CD4-positive, alpha-beta memory T cell (primary cell): ENCODE measurements around the gene CDKAL1. TPM values are rescaled to one million over a fixed set of nuclear protein-coding genes. Genes with fewer than 3 reads are reported as not detected.
A peak's percentile ranks its signal among the peaks of the same experiment; 100 is the strongest.
"Not testable (repeated sequence)": the region's sequence is repeated elsewhere in the genome, so short reads cannot be mapped to it uniquely, and the experiment has no call there.

Experiments
- CTCF ChIA-PET: fragments of 350-600 bp; sonication (Branson Sonifier 250); formaldehyde crosslinking; loops from one replicate; lab custom pipeline; 2021; ENCODE audit warnings: inconsistent platforms; ENCODE audit not compliant: partially characterized antibody; lab: Charles Lee
- POLR2A ChIA-PET: fragments of 350-600 bp; sonication (Branson Sonifier 250); formaldehyde crosslinking; loops from one replicate; lab custom pipeline; 2021; ENCODE audit not compliant: partially characterized antibody; lab: Charles Lee
- DNase-seq, 5 donors: peaks; one replicate each; pipeline versions ENCODE4 v3.0.0 to v3.0.0-alpha.2; 2020 to 2022; ENCODE audit warnings: mixed read lengths in 1 of 5
- H3K27ac ChIP-seq: one replicate; pipeline ENCODE4 v1.7.0; 2013; ENCODE audit warnings: low read depth, low read length
- H3K27me3 ChIP-seq: 2 replicates; pipeline ENCODE4 v1.7.0; 2013; ENCODE audit warnings: mild to moderate bottlenecking, low read length, moderate library complexity; ENCODE audit not compliant: insufficient read depth
- H3K36me3 ChIP-seq: 2 replicates; pipeline ENCODE4 v1.7.0; 2013; ENCODE audit warnings: mild to moderate bottlenecking, low read length, moderate library complexity; ENCODE audit not compliant: insufficient read depth
- H3K4me1 ChIP-seq: 2 replicates; pipeline ENCODE4 v1.7.0; 2013; ENCODE audit warnings: mild to moderate bottlenecking, low read length, moderate library complexity; ENCODE audit not compliant: insufficient read depth
- H3K4me3 ChIP-seq, 2 donors: one replicate each; pipeline ENCODE4 v1.7.0; 2013; ENCODE audit warnings: low read length in 2 of 2, mild to moderate bottlenecking in 1 of 2
- H3K9me3 ChIP-seq, 2 donors: one replicate each; pipeline ENCODE4 v1.7.0; 2013; ENCODE audit warnings: low read length in 2 of 2, control low read depth in 1 of 2; ENCODE audit not compliant: control insufficient read depth in 1 of 2
- H3K27ac Mint-ChIP-seq, 7 donors: one replicate each; pipeline ENCODE4 v1.8.0; 2020 to 2021; ENCODE audit warnings: mixed read lengths in 7 of 7, mild to moderate bottlenecking in 6 of 7, inconsistent platforms in 3 of 7, moderate library complexity in 3 of 7
- H3K27me3 Mint-ChIP-seq, 2 donors: one replicate each; pipeline ENCODE4 v1.8.0; 2020 to 2021; ENCODE audit warnings: mixed read lengths in 2 of 2
- H3K36me3 Mint-ChIP-seq, 2 donors: one replicate each; pipeline ENCODE4 v1.8.0; 2020 to 2021; ENCODE audit warnings: mixed read lengths in 2 of 2, inconsistent platforms in 1 of 2, mild to moderate bottlenecking in 1 of 2
- H3K4me1 Mint-ChIP-seq, 4 donors: one replicate each; pipeline ENCODE4 v1.8.0; 2020 to 2021; ENCODE audit warnings: mixed read lengths in 4 of 4, mild to moderate bottlenecking in 1 of 4
- H3K4me3 Mint-ChIP-seq, 8 donors: one replicate each; pipeline ENCODE4 v1.8.0; 2020 to 2021; ENCODE audit warnings: mixed read lengths in 8 of 8, mild to moderate bottlenecking in 7 of 8, moderate library complexity in 6 of 8, inconsistent platforms in 3 of 8
- H3K9me3 Mint-ChIP-seq, 8 donors: one replicate each; pipeline ENCODE4 v1.8.0; 2020 to 2021; ENCODE audit warnings: mixed read lengths in 8 of 8, mild to moderate bottlenecking in 5 of 8, inconsistent platforms in 3 of 8, moderate library complexity in 1 of 8
- intact Hi-C: fragments of 100-400 bp; cut with micrococcal nuclease; formaldehyde crosslinking; loops from one replicate; pipeline ENCODE4 v1.15.1; 2023
- polyA plus RNA-seq, 2 donors: library from polyadenylated mRNA; unstranded; fragments of 300-500 nt; fragmentation: Illumina TruSeq; gene quantifications; one replicate each; pipeline ENCODE4 v1.2.3, GENCODE V29; 2021
- total RNA-seq, 2 experiments: library from RNA; stranded (reverse); gene quantifications; one replicate each; pipeline ENCODE4 v1.2.3, GENCODE V29; 2021

Gene CDKAL1
- total and polyA plus RNA-seq, 4 experiments from 2014 or later = 22.3 to 41.8 (median 26.8) TPM

DNA sequence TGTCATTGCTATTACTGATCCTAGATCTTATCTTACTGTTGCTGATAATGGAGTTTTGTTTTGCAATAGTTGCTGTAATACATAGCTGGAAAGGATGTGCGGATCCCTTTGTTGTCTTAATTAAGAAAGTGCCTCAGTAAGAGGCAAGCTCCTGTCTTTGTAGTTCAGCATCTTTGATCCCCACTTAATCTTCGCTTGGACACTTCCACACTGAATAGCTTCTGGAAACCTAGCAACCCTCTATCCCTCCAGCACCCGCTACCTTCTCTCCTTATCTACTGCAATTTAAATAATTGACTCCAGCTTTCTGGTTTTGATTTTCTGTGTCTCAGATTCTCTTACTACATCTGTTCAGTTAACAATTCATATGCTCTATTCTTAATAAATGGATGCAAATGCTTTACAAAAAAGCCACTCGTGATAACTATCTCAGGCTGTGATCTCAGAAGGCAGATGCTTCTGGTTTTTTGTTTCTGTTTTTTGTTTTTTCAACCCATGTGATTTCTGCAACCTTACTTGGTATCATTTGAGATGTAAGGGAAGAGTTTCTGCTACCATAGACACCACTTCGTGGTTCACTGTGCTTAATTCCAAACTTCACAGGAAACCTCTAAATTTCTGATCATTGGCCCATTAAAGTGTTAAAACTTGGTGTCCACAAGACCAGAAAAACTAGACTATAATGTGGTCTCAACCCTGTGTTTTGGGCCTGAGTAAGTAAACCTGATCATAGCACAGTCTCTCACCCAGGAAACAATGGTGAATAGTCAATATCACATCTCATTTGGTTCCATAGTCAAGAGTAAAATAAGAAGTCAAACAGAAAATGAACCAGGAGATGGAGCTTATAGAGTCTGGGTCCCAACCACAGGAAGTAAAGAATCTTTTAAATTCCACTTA is 707.2 kb downstream of the CDKAL1 start:
- H3K27ac Mint-ChIP-seq = no peak overlapping the region
- H3K9me3 Mint-ChIP-seq = peaks cover 5 to 36% (median 16%) of the 10 kb centered on the region in 8 donors
- H3K27me3 ChIP-seq = no peaks in the 10 kb centered on the region
- H3K4me1 Mint-ChIP-seq = no peaks in the 10 kb centered on the region
- no peaks in the 10 kb centered on the region for H3K4me1 ChIP-seq
- H3K27me3 Mint-ChIP-seq = no peaks in the 10 kb centered on the region
- no peaks in the 10 kb centered on the region for H3K36me3 Mint-ChIP-seq
- no peaks in the 10 kb centered on the region for H3K36me3 ChIP-seq
- H3K27ac ChIP-seq = no peak overlapping the region
- intact Hi-C loops = no loop called here
- H3K4me3 Mint-ChIP-seq = no peak overlapping the region
- no peak overlapping the region for H3K4me3 ChIP-seq
- H3K9me3 ChIP-seq = no peaks in the 10 kb centered on the region
- CTCF ChIA-PET = no interaction called here
- DNase-seq = no peak
- POLR2A ChIA-PET = no interaction called here

DNA sequence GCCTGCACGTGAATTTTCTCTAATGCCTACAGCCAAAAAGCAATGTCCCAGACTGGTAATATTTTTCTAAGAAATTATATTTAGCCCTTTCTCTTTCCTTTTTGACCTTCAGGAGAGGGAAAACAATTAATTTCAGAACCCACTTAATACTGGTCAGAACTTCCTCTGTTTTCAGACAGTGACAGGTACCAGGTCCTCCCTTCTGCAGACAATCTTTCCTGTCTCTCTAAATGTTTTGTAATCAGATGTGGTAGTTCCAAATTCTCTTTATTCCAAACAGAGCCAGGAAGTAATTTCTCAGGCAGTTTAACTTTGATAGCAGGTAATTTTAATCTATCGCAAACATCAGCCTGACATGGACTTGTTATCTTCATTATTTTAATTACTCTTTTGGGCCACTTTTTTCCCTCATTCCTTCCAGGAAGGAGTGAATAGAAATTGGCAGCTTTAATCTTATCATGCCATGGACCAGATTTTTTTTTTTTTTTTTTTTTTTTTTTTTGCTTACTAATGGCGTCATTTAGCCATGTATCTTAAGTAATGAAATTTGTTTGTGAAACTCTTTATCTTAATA is 710.7 kb downstream of the CDKAL1 start:
- intact Hi-C loops = no loop called here
- Mint-ChIP-seq H3K4me3 (no peak overlapping the region), H3K9me3 (peaks cover 0 to 12% (median 4%) of the 10 kb centered on the region in 8 donors), H3K4me1 (no peaks in the 10 kb centered on the region), H3K27me3 (peaks cover 0 to 1% of the 10 kb centered on the region in 2 donors), H3K36me3 (no peaks in the 10 kb centered on the region), H3K27ac (no peak overlapping the region)
- Histone ChIP-seq H3K36me3 (no peaks in the 10 kb centered on the region), H3K9me3 (no peaks in the 10 kb centered on the region), H3K27ac (no peak overlapping the region), H3K4me1 (no peaks in the 10 kb centered on the region), H3K27me3 (no peaks in the 10 kb centered on the region), H3K4me3 (no peak overlapping the region)
- ChIA-PET POLR2A (no interaction called here), CTCF (no interaction called here)
- DNase-seq = no peak

- H3K4me1 ChIP-seq = no peaks in the 10 kb centered on the region
- ChIA-PET CTCF (no interaction called here), POLR2A (no interaction called here)
- Mint-ChIP-seq H3K4me1 (no peaks in the 10 kb centered on the region), H3K36me3 (no peaks in the 10 kb centered on the region), H3K27ac (peak overlapping the region in 1 of 7 donors; percentile 35), H3K4me3 (no peak overlapping the region), H3K27me3 (peaks cover 0 to 3% of the 10 kb centered on the region in 2 donors), H3K9me3 (peaks cover 0 to 11% (median 3%) of the 10 kb centered on the region in 8 donors)
- DNase-seq = no peak
- H3K27me3 ChIP-seq = no peaks in the 10 kb centered on the region
- H3K36me3 ChIP-seq = no peaks in the 10 kb centered on the region
- H3K27ac ChIP-seq = no peak overlapping the region
- no peaks in the 10 kb centered on the region for H3K9me3 ChIP-seq
- intact Hi-C loops = no loop called here
- no peak overlapping the region for H3K4me3 ChIP-seq
These were observed 711.2 kb downstream of the CDKAL1 start for GRCh38 chr6:21245488-21245887.

DNA sequence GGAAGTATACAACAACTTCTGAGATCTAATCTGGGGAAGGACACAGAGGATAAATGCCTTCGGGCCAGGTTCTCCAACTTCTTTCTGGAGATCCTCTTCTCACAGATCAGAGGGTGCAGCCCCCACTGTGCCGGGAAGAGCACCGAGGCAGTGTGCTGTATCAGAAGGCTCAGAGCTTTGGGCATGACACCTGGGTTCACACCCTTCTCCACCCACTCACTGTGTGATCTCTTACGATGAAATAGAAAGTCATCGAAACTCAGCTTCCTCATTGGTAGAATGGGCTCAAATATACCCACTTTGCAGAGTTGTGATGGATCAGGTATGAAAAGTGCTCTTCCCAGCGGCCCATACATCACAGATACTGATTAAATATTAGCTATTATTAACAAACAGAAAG is 711.8 kb downstream of the CDKAL1 start:
- CTCF ChIA-PET = no interaction called here
- no peak overlapping the region for H3K27ac Mint-ChIP-seq
- H3K9me3 ChIP-seq = no peaks in the 10 kb centered on the region
- H3K9me3 Mint-ChIP-seq = peaks cover 0 to 8% (median 6%) of the 10 kb centered on the region in 8 donors
- H3K27me3 Mint-ChIP-seq = peaks cover 0 to 3% of the 10 kb centered on the region in 2 donors
- no peak overlapping the region for H3K4me3 ChIP-seq
- intact Hi-C loops = no loop called here
- DNase-seq = no peak
- no peak overlapping the region for H3K27ac ChIP-seq
- no peaks in the 10 kb centered on the region for H3K4me1 ChIP-seq
- no peak overlapping the region for H3K4me3 Mint-ChIP-seq
- H3K4me1 Mint-ChIP-seq = no peaks in the 10 kb centered on the region
- POLR2A ChIA-PET = no interaction called here
- H3K36me3 Mint-ChIP-seq = no peaks in the 10 kb centered on the region
- no peaks in the 10 kb centered on the region for H3K27me3 ChIP-seq
- H3K36me3 ChIP-seq = no peaks in the 10 kb centered on the region

DNA sequence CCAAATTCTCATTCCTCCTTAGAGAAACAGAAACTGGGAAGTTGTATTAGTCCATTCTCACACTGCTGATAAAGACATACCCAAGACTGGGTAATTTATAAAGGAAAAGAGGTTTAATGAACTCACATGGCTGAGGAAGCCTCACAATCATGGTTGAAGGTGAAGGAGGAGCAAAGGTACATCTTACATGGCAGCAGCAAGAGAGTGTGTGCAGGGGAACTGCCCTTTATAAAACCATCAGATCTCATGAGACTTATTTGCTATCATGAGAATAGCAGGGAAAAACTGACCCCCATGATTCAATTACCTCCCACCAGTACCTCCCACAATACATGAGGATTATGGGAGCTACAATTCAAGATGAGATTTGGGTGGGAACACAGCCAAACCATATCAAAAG is 720.2 kb downstream of the CDKAL1 start:
- H3K27ac ChIP-seq, H3K36me3 ChIP-seq, H3K9me3 ChIP-seq, H3K4me3 Mint-ChIP-seq, H3K4me1 ChIP-seq, H3K4me3 ChIP-seq, H3K27me3 Mint-ChIP-seq, CTCF ChIA-PET, H3K4me1 Mint-ChIP-seq, H3K36me3 Mint-ChIP-seq, intact Hi-C loops, H3K27me3 ChIP-seq, H3K27ac Mint-ChIP-seq, DNase-seq, POLR2A ChIA-PET: not testable (repeated sequence)
- peaks cover 0 to 23% (median 8%) of the 10 kb centered on the region in 8 donors for H3K9me3 Mint-ChIP-seq

DNA sequence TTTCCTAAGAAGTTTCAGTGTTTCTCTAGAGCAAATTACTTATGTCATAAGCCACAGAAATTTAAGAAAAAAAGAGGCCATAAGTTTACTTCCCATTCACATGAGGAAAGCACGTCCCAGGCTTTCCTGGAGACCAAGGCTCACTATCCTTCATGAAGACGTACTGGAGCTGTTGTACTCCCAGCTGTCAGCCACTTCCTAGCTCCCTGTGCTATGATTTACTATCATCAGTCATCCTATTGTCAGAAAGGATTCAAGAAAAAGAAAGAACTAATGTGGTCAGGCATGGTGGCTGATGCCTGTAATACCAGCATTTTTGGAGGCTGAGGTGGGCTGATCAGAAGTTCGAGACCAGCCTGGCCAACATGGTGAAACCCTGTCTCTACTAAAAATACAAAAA is 721.9 kb downstream of the CDKAL1 start:
- no peaks in the 10 kb centered on the region for H3K4me1 ChIP-seq
- CTCF ChIA-PET = no interaction called here
- Mint-ChIP-seq H3K36me3 (no peaks in the 10 kb centered on the region), H3K4me1 (no peaks in the 10 kb centered on the region), H3K9me3 (peaks cover 0 to 21% (median 5%) of the 10 kb centered on the region in 8 donors), H3K27ac (no peak overlapping the region), H3K4me3 (no peak overlapping the region), H3K27me3 (peaks cover 0 to 2% of the 10 kb centered on the region in 2 donors)
- H3K27me3 ChIP-seq = no peaks in the 10 kb centered on the region
- H3K4me3 ChIP-seq = no peak overlapping the region
- intact Hi-C loops = no loop called here
- no peaks in the 10 kb centered on the region for H3K9me3 ChIP-seq
- no peaks in the 10 kb centered on the region for H3K36me3 ChIP-seq
- POLR2A ChIA-PET = no interaction called here
- H3K27ac ChIP-seq = no peak overlapping the region
- DNase-seq = no peak

GRCh38 chr6:21257125-21257524 is 722.9 kb downstream of the CDKAL1 start:
- H3K27ac ChIP-seq = no peak overlapping the region
- no peak for DNase-seq
- ChIA-PET CTCF (no interaction called here), POLR2A (no interaction called here)
- no peaks in the 10 kb centered on the region for H3K4me1 Mint-ChIP-seq
- H3K27ac Mint-ChIP-seq = no peak overlapping the region
- H3K36me3 Mint-ChIP-seq = no peaks in the 10 kb centered on the region
- peaks cover 0 to 15% (median 5%) of the 10 kb centered on the region in 8 donors for H3K9me3 Mint-ChIP-seq
- H3K9me3 ChIP-seq = no peaks in the 10 kb centered on the region
- H3K4me3 Mint-ChIP-seq = no peak overlapping the region
- no peaks in the 10 kb centered on the region for H3K27me3 ChIP-seq
- no peak overlapping the region for H3K4me3 ChIP-seq
- H3K36me3 ChIP-seq = no peaks in the 10 kb centered on the region
- peaks cover 0 to 2% of the 10 kb centered on the region in 2 donors for H3K27me3 Mint-ChIP-seq
- H3K4me1 ChIP-seq = no peaks in the 10 kb centered on the region
- intact Hi-C loops = no loop called here
